ENCODE data around the gene SLC51B. TPM values are rescaled to one million over a fixed set of nuclear protein-coding genes. Genes with fewer than 3 reads are reported as not detected.
A peak's percentile ranks its signal among the peaks of the same experiment; 100 is the strongest.
"Not testable (repeated sequence)": the region's sequence is repeated elsewhere in the genome, so short reads cannot be mapped to it uniquely, and the experiment has no call there.

Gene SLC51B
- not detected for total RNA-seq

GRCh38 chr15:65044724-65045481, at the start of gene SLC51B:
Gene SLC51B, plus strand, starts transcription at chr15:65045387. Its CDS starts 4,618 bp downstream, at chr15:65050005.
- H3K4me1 Mint-ChIP-seq (ENCODE audit: low read depth) = peaks cover 10% of the 10 kb centered on the region
- H3K9me3 Mint-ChIP-seq = no peaks in the 10 kb centered on the region
- no peaks in the 10 kb centered on the region for H3K36me3 Mint-ChIP-seq (ENCODE audit: insufficient read depth)
- no peak for ATAC-seq
- H3K27me3 Mint-ChIP-seq (ENCODE audit: low read depth) = peaks cover 12% of the 10 kb centered on the region
- no peak for DNase-seq
- no peak within 1 kb of the TSS for H3K4me3 Mint-ChIP-seq

DNA sequence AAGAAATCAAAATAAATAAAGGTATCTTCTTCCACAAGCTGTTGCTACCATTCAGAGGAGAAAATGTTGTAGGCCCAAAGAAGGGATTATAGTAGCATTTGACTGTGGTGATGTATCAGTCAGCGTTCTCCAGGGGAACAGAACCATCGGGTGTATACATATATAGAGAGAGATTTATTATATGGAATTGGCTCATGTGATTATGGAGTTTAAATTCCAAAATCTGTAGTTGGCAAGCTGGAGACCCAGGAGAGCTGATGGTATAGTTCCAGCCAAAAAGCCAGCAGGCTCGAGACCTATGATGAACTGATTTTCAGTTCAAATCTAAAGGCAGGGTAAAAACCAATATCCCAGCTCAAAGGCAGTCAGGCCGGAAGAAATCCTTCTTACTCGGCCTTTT, 48.1 kb upstream of the SLC51B start:
- peaks cover 4% of the 10 kb centered on the region for H3K4me1 Mint-ChIP-seq (ENCODE audit: low read depth)
- no peaks in the 10 kb centered on the region for H3K36me3 Mint-ChIP-seq (ENCODE audit: insufficient read depth)
- no peaks in the 10 kb centered on the region for H3K9me3 Mint-ChIP-seq
- ATAC-seq (no peak), DNase-seq (no peak)
- no peaks in the 10 kb centered on the region for H3K27me3 Mint-ChIP-seq (ENCODE audit: low read depth)
- no peak overlapping the region for H3K4me3 Mint-ChIP-seq

- ATAC-seq (no peak), DNase-seq (no peak)
- peaks cover 2% of the 10 kb centered on the region for H3K36me3 Mint-ChIP-seq (ENCODE audit: insufficient read depth)
- peaks cover 3% of the 10 kb centered on the region for H3K4me1 Mint-ChIP-seq (ENCODE audit: low read depth)
- no peaks in the 10 kb centered on the region for H3K9me3 Mint-ChIP-seq
- H3K27me3 Mint-ChIP-seq (ENCODE audit: low read depth) = no peaks in the 10 kb centered on the region
- H3K4me3 Mint-ChIP-seq = no peak overlapping the region
These were observed 47.3 kb upstream of the SLC51B start for GRCh38 chr15:64997745-64998375.

- Mint-ChIP-seq H3K4me3 (no peak overlapping the region), H3K9me3 (no peaks in the 10 kb centered on the region), H3K36me3 (ENCODE audit: insufficient read depth) (peaks cover 5% of the 10 kb centered on the region), H3K27me3 (ENCODE audit: low read depth) (no peaks in the 10 kb centered on the region), H3K4me1 (ENCODE audit: low read depth) (no peaks in the 10 kb centered on the region)
- ATAC-seq = no peak
- DNase-seq = no peak
These were observed 40.2 kb upstream of the SLC51B start for GRCh38 chr15:65004993-65005392.

DNA sequence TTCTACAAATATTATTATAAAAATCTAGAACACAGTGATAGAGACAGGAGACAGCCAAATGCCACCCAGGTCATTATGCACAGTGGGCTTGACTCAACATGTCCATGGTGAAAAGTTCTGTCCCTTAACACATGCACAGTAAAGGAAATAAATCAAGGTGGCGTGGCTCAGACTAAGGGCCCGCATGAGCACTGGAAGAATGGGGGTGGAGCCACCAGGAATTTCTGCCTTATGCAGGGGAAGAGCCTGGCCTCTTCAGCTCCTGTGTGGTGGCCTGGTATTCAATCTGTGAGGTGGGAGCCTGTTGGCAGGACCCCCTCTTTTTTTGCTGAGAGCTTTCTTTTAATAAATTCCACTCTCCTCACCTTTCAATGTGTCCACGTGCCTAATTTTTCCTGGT, 38.3 kb upstream of the SLC51B start:
- Mint-ChIP-seq H3K9me3 (no peaks in the 10 kb centered on the region), H3K4me3 (no peak overlapping the region), H3K36me3 (ENCODE audit: insufficient read depth) (peaks cover 9% of the 10 kb centered on the region), H3K27me3 (ENCODE audit: low read depth) (no peaks in the 10 kb centered on the region), H3K4me1 (ENCODE audit: low read depth) (no peaks in the 10 kb centered on the region)
- no peak for DNase-seq
- ATAC-seq = no peak

- peaks cover 4% of the 10 kb centered on the region for H3K9me3 Mint-ChIP-seq
- peaks cover 20% of the 10 kb centered on the region for H3K36me3 Mint-ChIP-seq (ENCODE audit: insufficient read depth)
- H3K27me3 Mint-ChIP-seq (ENCODE audit: low read depth) = no peaks in the 10 kb centered on the region
- no peak overlapping the region for H3K4me3 Mint-ChIP-seq
- DNase-seq (no peak), ATAC-seq (no peak)
- no peaks in the 10 kb centered on the region for H3K4me1 Mint-ChIP-seq (ENCODE audit: low read depth)
These were observed 36.2 kb upstream of the SLC51B start for GRCh38 chr15:65008983-65009382.

- not testable (repeated sequence) for H3K4me1 Mint-ChIP-seq (ENCODE audit: low read depth); H3K9me3 Mint-ChIP-seq; ATAC-seq; H3K27me3 Mint-ChIP-seq (ENCODE audit: low read depth); DNase-seq; H3K4me3 Mint-ChIP-seq
- H3K36me3 Mint-ChIP-seq (ENCODE audit: insufficient read depth) = peaks cover 28% of the 10 kb centered on the region
These were observed 34.0 kb upstream of the SLC51B start for GRCh38 chr15:65011198-65011597.

GRCh38 chr15:65020419-65020818, 24.8 kb upstream of the SLC51B start:
- Mint-ChIP-seq H3K27me3 (ENCODE audit: low read depth) (no peaks in the 10 kb centered on the region), H3K4me3 (no peak overlapping the region), H3K9me3 (no peaks in the 10 kb centered on the region), H3K36me3 (ENCODE audit: insufficient read depth) (peaks cover 36% of the 10 kb centered on the region), H3K4me1 (ENCODE audit: low read depth) (peaks cover 4% of the 10 kb centered on the region)
- no peak for DNase-seq
- ATAC-seq = no peak

GRCh38 chr15:65021488-65021887, 23.7 kb upstream of the SLC51B start:
- Mint-ChIP-seq H3K9me3 (no peaks in the 10 kb centered on the region), H3K4me3 (no peak overlapping the region), H3K36me3 (ENCODE audit: insufficient read depth) (peaks cover 40% of the 10 kb centered on the region), H3K4me1 (ENCODE audit: low read depth) (peaks cover 8% of the 10 kb centered on the region), H3K27me3 (ENCODE audit: low read depth) (no peaks in the 10 kb centered on the region)
- DNase-seq (no peak), ATAC-seq (no peak)

DNA sequence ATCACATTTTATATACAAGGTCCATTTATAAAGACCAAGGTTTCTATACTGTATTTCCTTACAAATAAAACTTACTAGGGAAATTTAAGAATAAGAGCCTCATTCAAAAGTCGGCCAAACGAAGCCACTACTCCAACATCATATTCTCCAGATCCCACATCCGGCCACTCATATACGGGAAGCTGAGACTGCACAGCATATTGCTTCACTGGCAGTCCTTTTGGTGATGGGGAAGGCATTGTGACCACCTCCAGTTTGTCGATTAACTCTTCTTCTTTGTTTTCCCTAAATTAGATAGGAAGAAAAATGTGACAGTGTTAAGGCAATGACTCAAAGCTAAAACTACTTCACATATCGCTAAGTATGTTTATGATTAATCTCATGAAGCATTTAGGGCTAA, 18.4 kb upstream of the SLC51B start:
- no peak overlapping the region for H3K4me3 Mint-ChIP-seq
- DNase-seq (no peak), ATAC-seq (no peak)
- no peaks in the 10 kb centered on the region for H3K9me3 Mint-ChIP-seq
- H3K36me3 Mint-ChIP-seq (ENCODE audit: insufficient read depth) = peaks cover 23% of the 10 kb centered on the region
- H3K27me3 Mint-ChIP-seq (ENCODE audit: low read depth) = no peaks in the 10 kb centered on the region
- peaks cover 13% of the 10 kb centered on the region for H3K4me1 Mint-ChIP-seq (ENCODE audit: low read depth)

DNA sequence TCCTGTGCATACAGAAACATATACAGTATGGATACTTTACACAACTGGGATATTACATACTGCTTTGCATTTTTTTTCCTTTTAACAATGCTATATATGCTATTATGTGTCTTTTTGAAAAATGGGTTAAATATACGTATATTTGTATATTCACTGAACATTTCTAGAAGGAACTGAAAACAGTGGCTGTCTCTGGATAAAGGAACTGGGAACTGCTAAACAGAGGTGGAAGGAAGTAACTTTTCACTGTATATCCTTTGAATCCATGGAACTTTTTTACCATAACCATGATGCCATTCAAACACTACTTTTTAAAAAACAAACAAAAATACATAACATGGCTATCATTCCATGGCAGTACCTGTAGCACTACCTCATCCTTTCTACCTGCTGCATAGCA, 17.6 kb upstream of the SLC51B start:
- Mint-ChIP-seq H3K4me3 (peak overlapping the region; percentile 89), H3K27me3 (ENCODE audit: low read depth) (peaks cover 7% of the 10 kb centered on the region), H3K9me3 (no peaks in the 10 kb centered on the region), H3K4me1 (ENCODE audit: low read depth) (peaks cover 13% of the 10 kb centered on the region), H3K36me3 (ENCODE audit: insufficient read depth) (peaks cover 23% of the 10 kb centered on the region)
- ATAC-seq (no peak), DNase-seq (no peak)

DNA sequence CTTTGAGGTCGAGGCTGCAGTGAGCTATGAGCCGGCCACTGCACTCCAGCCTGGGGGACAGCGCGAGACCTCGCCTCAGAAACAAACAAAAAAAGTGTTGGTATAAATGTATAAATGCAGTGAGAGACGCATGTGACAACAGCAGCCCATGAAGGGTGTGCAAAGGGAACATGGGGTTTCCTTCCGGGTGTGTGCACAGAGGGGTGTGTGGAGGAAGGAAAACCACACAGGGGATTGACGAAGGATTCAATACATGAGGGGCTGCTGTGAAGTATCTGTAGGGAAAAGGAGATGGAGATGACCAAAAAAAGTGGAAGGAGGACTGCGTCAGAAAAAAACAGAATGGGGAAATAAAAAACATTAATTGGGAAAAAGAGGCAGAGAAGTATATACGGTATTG, 16.8 kb upstream of the SLC51B start:
- Mint-ChIP-seq H3K36me3 (ENCODE audit: insufficient read depth) (peaks cover 22% of the 10 kb centered on the region), H3K4me3 (peak overlapping the region; percentile 89), H3K27me3 (ENCODE audit: low read depth) (peaks cover 7% of the 10 kb centered on the region), H3K9me3 (no peaks in the 10 kb centered on the region), H3K4me1 (ENCODE audit: low read depth) (peaks cover 16% of the 10 kb centered on the region)
- DNase-seq = no peak
- no peak for ATAC-seq

DNA sequence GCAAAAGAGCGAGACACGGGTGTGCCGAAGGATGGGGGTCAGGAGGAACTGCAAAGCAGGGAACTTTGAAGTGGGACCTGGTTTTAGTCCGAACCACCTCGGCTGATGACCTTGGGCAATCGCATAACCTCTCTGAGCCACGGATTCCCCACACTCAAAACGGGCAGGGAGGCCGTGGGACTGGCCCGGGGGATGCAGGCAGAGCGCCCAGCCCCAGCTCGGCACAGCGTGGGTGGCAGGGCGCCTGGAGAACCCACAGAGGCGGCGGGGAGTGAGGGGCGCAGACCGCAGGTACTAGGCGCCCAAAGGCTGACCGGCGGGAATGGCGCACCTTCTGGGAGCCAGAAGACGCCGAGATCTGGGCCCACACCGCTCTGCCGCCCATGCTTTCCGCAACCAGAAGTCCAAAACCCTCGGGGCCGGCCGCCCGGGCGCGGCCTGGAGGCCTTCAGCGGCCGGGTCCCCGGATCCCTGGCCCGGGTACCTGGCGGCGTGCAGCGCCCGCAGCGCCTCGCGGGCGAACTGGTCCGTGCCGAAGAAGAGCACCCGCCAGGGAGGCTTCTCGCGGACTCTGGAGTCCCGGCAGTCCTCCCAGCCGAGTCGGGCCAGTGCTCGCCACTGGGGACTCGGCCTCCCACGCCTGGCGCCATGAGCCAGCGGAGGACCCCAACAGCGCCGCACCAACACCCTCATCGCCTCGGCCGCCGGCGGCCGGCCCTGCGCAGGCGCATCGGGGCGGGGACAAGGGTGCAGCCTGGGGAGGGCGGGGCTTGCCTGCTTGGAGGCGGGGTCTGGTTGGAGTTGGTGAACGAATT, 16.1 kb upstream of the SLC51B start, which contains the start of gene MTFMT:
Gene MTFMT (minus strand): TSS at position 719 of the 815 bp plus-strand sequence. CDS start 26 bp downstream, at position 693.
- peak within 1 kb of the TSS; percentile 89 for H3K4me3 Mint-ChIP-seq
- peaks cover 7% of the 10 kb centered on the region for H3K27me3 Mint-ChIP-seq (ENCODE audit: low read depth)

DNA sequence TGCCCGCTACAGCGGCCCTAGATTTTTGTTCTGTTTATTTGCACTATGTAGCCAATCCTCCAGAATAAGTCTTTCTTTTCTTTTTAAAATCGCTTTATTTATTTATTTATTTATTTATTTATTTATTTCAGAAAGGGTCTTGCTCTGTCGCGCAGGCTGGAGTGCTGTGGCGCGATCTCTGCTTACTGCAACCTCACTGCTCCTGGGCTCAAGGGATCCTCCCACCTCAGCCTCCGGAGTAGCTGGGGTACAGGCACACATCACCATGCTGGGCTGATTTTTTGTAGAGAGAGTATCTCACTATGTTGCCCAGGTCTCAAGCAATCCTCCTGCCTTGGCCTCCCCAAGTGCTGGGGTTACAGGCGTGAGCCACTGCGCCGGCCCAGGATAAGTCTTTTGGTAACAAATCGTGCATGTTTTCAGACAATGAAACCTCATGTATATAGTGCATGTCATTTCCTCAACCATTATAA, 15.4 kb upstream of the SLC51B start:
- DNase-seq (no peak), ATAC-seq (no peak)
- H3K9me3 Mint-ChIP-seq = no peaks in the 10 kb centered on the region
- H3K27me3 Mint-ChIP-seq (ENCODE audit: low read depth) = peaks cover 7% of the 10 kb centered on the region
- peak overlapping the region; percentile 73 for H3K4me3 Mint-ChIP-seq
- peaks cover 12% of the 10 kb centered on the region for H3K36me3 Mint-ChIP-seq (ENCODE audit: insufficient read depth)
- H3K4me1 Mint-ChIP-seq (ENCODE audit: low read depth) = peaks cover 19% of the 10 kb centered on the region

More for the DNA sequence above, 16.1 kb upstream of the SLC51B start, which contains the start of gene MTFMT:
- Mint-ChIP-seq H3K4me1 (ENCODE audit: low read depth) (peaks cover 19% of the 10 kb centered on the region), H3K9me3 (no peaks in the 10 kb centered on the region), H3K36me3 (ENCODE audit: insufficient read depth) (peaks cover 16% of the 10 kb centered on the region)
- ATAC-seq (peak; percentile 97 to 98), DNase-seq (peak; percentile 94)
